ENCODE measurements around the gene VSTM4.

VSTM4 gene

GRCh38 chr10:49024484-49024883, 90.8 kb downstream of the VSTM4 start:
- Mint-ChIP-seq H3K9me3 (peaks cover 6% of the 10 kb centered on the region), H3K27ac (peak overlapping the region in 1 of 3 experiments; percentile 62), H3K36me3 (ENCODE audit: low read depth) (no peaks in the 10 kb centered on the region), H3K27me3 (ENCODE audit: low read depth) (no peaks in the 10 kb centered on the region), H3K4me1 (peaks cover 17% of the 10 kb centered on the region), H3K4me3 (no peak overlapping the region)
- TF ChIP-seq, protein P1, sequence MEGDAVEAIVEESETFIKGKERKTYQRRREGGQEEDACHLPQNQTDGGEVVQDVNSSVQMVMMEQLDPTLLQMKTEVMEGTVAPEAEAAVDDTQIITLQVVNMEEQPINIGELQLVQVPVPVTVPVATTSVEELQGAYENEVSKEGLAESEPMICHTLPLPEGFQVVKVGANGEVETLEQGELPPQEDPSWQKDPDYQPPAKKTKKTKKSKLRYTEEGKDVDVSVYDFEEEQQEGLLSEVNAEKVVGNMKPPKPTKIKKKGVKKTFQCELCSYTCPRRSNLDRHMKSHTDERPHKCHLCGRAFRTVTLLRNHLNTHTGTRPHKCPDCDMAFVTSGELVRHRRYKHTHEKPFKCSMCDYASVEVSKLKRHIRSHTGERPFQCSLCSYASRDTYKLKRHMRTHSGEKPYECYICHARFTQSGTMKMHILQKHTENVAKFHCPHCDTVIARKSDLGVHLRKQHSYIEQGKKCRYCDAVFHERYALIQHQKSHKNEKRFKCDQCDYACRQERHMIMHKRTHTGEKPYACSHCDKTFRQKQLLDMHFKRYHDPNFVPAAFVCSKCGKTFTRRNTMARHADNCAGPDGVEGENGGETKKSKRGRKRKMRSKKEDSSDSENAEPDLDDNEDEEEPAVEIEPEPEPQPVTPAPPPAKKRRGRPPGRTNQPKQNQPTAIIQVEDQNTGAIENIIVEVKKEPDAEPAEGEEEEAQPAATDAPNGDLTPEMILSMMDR (IDR thresholded peaks at IDR 0.05; ENCODE audit: unreplicated experiment in 3 of 3): no peak

GRCh38 chr10:49023752-49024151, 91.6 kb downstream of the VSTM4 start:
- H3K27ac Mint-ChIP-seq: peak overlapping the region in 2 of 3 experiments; percentile 62 to 69
- H3K4me1 Mint-ChIP-seq: peaks cover 17% of the 10 kb centered on the region
- H3K36me3 Mint-ChIP-seq (ENCODE audit: low read depth): peaks cover 4% of the 10 kb centered on the region
- peaks cover 9% of the 10 kb centered on the region for H3K9me3 Mint-ChIP-seq
- H3K27me3 Mint-ChIP-seq (ENCODE audit: low read depth): no peaks in the 10 kb centered on the region
- TF ChIP-seq, protein P1 (IDR thresholded peaks at IDR 0.05; ENCODE audit: unreplicated experiment in 3 of 3): no peak
- H3K4me3 Mint-ChIP-seq: no peak overlapping the region

- no peaks in the 10 kb centered on the region for H3K27me3 Mint-ChIP-seq (ENCODE audit: low read depth)
- H3K9me3 Mint-ChIP-seq: peaks cover 9% of the 10 kb centered on the region
- no peak overlapping the region for H3K4me3 Mint-ChIP-seq
- peaks cover 17% of the 10 kb centered on the region for H3K4me1 Mint-ChIP-seq
- TF ChIP-seq, protein P1 (IDR thresholded peaks at IDR 0.05; ENCODE audit: unreplicated experiment in 3 of 3): no peak
- no peak overlapping the region for H3K27ac Mint-ChIP-seq
- H3K36me3 Mint-ChIP-seq (ENCODE audit: low read depth): peaks cover 4% of the 10 kb centered on the region
These were observed 92.3 kb downstream of the VSTM4 start for GRCh38 chr10:49023071-49023470.

DNA sequence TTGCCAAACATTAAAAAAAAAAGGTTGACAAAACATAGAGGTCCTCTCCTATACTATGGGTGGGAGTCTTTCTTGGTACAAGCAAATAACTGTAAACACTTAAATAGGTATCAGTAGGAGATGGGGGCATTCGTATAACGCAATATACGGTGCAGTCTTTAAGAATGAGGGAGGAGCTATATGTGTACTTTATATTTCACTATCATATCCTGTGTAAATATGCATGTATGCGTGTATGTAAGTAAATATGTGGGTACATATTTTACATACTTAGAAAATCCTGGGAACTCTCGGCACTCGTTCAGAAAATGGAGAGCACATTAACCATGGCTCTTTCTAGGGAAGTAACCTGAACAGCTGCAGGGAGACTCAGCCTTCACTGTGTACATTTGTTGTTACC, 93.6 kb downstream of the VSTM4 start:
- peaks cover 9% of the 10 kb centered on the region for H3K9me3 Mint-ChIP-seq
- peaks cover 4% of the 10 kb centered on the region for H3K36me3 Mint-ChIP-seq (ENCODE audit: low read depth)
- no peak overlapping the region for H3K27ac Mint-ChIP-seq
- TF ChIP-seq, protein P1 (IDR thresholded peaks at IDR 0.05; ENCODE audit: unreplicated experiment in 3 of 3): no peak
- H3K4me1 Mint-ChIP-seq: peaks cover 17% of the 10 kb centered on the region
- no peaks in the 10 kb centered on the region for H3K27me3 Mint-ChIP-seq (ENCODE audit: low read depth)
- H3K4me3 Mint-ChIP-seq: no peak overlapping the region

DNA sequence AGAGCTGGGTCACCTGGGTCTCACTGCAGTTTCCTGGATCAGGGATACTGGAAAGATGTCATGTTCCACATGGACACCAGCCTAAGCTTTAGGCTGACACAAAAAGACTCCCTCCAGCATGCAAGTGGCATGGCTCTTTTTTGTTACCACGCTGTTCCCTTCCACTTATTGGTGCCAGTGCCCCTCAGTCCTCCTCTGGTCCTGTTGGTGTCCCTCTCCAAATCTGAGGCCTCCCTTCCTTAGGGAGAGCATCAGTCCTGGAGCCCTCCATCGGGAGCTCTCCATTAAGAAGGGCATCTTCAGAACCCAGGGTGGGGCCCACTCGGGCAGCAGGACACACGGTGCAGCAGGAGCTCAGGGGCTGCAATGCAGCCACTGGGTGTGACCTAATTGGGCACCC, 99.6 kb downstream of the VSTM4 start:
- peaks cover 9% of the 10 kb centered on the region for H3K9me3 Mint-ChIP-seq
- no peak overlapping the region for H3K4me3 Mint-ChIP-seq
- TF ChIP-seq, protein P1 (IDR thresholded peaks at IDR 0.05; ENCODE audit: unreplicated experiment in 3 of 3): no peak
- H3K27ac Mint-ChIP-seq: no peak overlapping the region
- peaks cover 4% of the 10 kb centered on the region for H3K36me3 Mint-ChIP-seq (ENCODE audit: low read depth)
- H3K27me3 Mint-ChIP-seq (ENCODE audit: low read depth): peaks cover under 1% of the 10 kb centered on the region
- peaks cover 5% of the 10 kb centered on the region for H3K4me1 Mint-ChIP-seq

DNA sequence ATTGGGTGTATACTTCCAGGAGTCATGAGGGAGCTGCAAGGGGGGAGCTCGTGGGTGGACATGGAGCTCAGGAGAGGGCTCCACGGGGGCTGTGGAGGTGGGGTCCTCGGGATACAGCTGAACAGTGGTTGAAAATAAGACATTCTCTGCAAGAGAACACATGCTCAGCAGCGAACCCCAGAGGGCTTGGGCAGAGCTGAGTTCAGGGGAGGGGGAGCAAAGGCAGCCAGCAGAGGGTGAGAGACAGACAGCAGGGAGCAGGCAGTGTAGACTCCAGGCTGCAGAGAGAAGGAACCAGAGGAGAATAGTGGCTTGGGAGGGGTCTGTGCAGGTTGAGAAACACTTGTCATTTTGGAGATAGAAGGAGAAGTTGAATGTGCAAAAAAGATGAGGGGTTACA, 102.7 kb downstream of the VSTM4 start:
- H3K36me3 Mint-ChIP-seq (ENCODE audit: low read depth): no peaks in the 10 kb centered on the region
- no peak overlapping the region for H3K4me3 Mint-ChIP-seq
- TF ChIP-seq, protein P1 (IDR thresholded peaks at IDR 0.05; ENCODE audit: unreplicated experiment in 3 of 3): no peak
- H3K4me1 Mint-ChIP-seq: peaks cover 25% of the 10 kb centered on the region
- peaks cover 4% of the 10 kb centered on the region for H3K27me3 Mint-ChIP-seq (ENCODE audit: low read depth)
- no peaks in the 10 kb centered on the region for H3K9me3 Mint-ChIP-seq
- H3K27ac Mint-ChIP-seq: peak overlapping the region in 1 of 3 experiments; percentile 18

Measured in nephron (organoid).